22Rv1 (cell line): ENCODE data around the gene KIF25.
"Not testable (repeated sequence)": the region's sequence is repeated elsewhere in the genome, so short reads cannot be mapped to it uniquely, and the experiment has no call there.

ENCODE experiments used
- H3K27ac ChIP-seq: fragments of 450-650 bp; 2 replicates; pipeline ENCODE4 v1.5.1; 2017
- CTCF ChIP-seq: fragments of 450-650 bp; IDR thresholded peaks from 2 replicates; pipeline ENCODE4 v1.5.1; 2017; ENCODE audit warnings: mild to moderate bottlenecking
- ZFX ChIP-seq: fragments of 450-650 bp; IDR thresholded peaks from 2 replicates; pipeline ENCODE4 v1.6.1; 2017; ENCODE audit warnings: antibody characterized with exemption, borderline replicate concordance

The KIF25 gene

GRCh38 chr6:167973148-167973885, 24.2 kb upstream of the KIF25 start:
- TF ChIP-seq CTCF (no peak), ZFX (no peak)
- H3K27ac ChIP-seq, result no peak overlapping the region

GRCh38 chr6:167974640-167975344, 22.7 kb upstream of the KIF25 start:
- TF ChIP-seq CTCF (no peak), ZFX (no peak)
- no peak overlapping the region for H3K27ac ChIP-seq

GRCh38 chr6:167975458-167975857, 22.0 kb upstream of the KIF25 start:
- TF ChIP-seq ZFX (no peak), CTCF (no peak)
- no peak overlapping the region for H3K27ac ChIP-seq

GRCh38 chr6:167976116-167976657, 21.3 kb upstream of the KIF25 start:
- not testable (repeated sequence) for H3K27ac ChIP-seq

- TF ChIP-seq CTCF (no peak), ZFX (no peak)
- H3K27ac ChIP-seq, result no peak overlapping the region
Observed at GRCh38 chr6:167976708-167977107, 20.8 kb upstream of the KIF25 start.

- H3K27ac ChIP-seq, result no peak overlapping the region
- no peak for TF ChIP-seq CTCF
- TF ChIP-seq ZFX, result no peak
Observed at GRCh38 chr6:167977717-167978467, 19.6 kb upstream of the KIF25 start.

- no peak for TF ChIP-seq CTCF
- TF ChIP-seq ZFX, result no peak
- no peak overlapping the region for H3K27ac ChIP-seq
Observed at GRCh38 chr6:167978607-167979006, 18.9 kb upstream of the KIF25 start.
